ENCODE measurements around the gene ADCY1.
"Not testable (repeated sequence)": the region's sequence is repeated elsewhere in the genome, so short reads cannot be mapped to it uniquely, and the experiment has no call there.

The ADCY1 gene

GRCh38 chr7:45713669-45714520, 139.7 kb downstream of the ADCY1 start:
- ATAC-seq (replicated peaks) (no peak), DNase-seq (no peak)
- Mint-ChIP-seq H3K36me3 (ENCODE audit: insufficient read depth) (no peaks in the 10 kb centered on the region), H3K9me3 (no peaks in the 10 kb centered on the region), H3K27ac (no peak overlapping the region), H3K27me3 (peaks cover 15 to 38% of the 10 kb centered on the region in 2 donors), H3K4me1 (ENCODE audit: low read depth in 2 of 2) (peaks cover 0 to 10% of the 10 kb centered on the region in 2 donors), H3K4me3 (no peak overlapping the region)

DNA sequence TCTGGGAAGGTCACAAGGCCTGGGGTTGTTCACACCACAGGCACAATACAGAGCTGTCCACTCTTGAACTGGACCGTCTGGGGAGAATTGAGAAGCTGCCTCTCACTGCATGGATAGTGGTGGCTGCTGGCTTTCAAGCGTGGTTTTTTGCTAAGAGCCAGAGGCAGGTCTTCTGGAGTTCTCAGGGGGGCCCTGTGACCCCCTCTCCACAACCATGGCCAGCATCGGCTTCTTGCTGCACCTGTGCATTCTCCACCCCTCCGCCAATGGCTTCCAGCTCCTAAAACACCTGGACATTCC, 140.3 kb downstream of the ADCY1 start:
- no peaks in the 10 kb centered on the region for H3K9me3 Mint-ChIP-seq
- ATAC-seq (replicated peaks): no peak

DNA sequence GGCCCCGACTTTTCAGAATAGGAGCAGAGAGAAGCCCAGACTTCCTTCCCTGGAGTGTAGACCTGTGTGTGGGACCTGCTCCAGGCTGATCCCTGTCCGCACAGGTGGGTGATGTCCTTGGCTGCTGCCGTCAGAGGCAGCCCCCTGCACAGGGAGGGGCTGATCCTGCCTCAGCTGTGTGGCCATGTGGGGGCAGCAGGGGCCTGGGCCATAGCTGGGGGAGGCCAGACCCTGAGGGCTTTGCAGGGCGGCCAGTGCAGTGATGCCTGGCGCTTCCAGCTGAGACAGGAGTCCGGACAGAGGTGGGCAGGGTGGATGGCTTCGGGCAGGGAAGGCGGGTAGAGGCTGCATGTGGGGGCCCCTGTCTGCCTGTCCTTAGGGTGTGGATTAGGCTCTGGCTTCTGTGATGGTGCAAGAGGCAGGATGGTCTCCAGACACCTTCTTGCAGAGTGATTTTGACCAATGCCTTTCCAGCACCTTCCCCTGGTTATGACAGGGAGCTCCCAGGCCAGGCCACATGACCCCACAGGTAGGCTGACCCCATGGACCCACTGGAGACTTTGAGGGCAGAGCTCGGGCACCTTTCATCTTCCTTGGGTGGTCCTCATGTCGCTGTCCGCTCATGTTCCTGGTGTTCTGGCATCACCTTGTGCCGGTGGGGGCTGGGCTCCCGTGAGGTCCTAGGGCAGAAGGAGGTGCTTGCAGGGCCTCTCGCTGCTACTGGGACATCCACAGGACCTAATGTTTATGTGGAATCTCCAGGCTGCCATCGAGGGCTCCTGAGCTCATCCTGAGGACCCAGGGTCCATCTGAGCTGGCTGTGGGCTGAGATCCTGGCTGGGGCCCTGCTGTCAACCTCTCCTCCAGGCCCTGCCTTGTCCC, 141.5 kb downstream of the ADCY1 start:
- no peaks in the 10 kb centered on the region for H3K36me3 Mint-ChIP-seq (ENCODE audit: insufficient read depth)
- H3K4me1 Mint-ChIP-seq (ENCODE audit: low read depth in 2 of 2): peaks cover 0 to 10% of the 10 kb centered on the region in 2 donors
- no peak for DNase-seq
- no peaks in the 10 kb centered on the region for H3K9me3 Mint-ChIP-seq
- ATAC-seq (replicated peaks): no peak
- H3K27me3 Mint-ChIP-seq: peaks cover 15 to 34% of the 10 kb centered on the region in 2 donors
- H3K27ac Mint-ChIP-seq: no peak overlapping the region
- no peak overlapping the region for H3K4me3 Mint-ChIP-seq

More for the DNA sequence above, 140.3 kb downstream of the ADCY1 start:
- Mint-ChIP-seq H3K4me1 (ENCODE audit: low read depth in 2 of 2) (peaks cover 0 to 10% of the 10 kb centered on the region in 2 donors), H3K36me3 (ENCODE audit: insufficient read depth) (no peaks in the 10 kb centered on the region), H3K27ac (no peak overlapping the region), H3K27me3 (peaks cover 15 to 38% of the 10 kb centered on the region in 2 donors), H3K4me3 (no peak overlapping the region)
- DNase-seq: no peak

DNA sequence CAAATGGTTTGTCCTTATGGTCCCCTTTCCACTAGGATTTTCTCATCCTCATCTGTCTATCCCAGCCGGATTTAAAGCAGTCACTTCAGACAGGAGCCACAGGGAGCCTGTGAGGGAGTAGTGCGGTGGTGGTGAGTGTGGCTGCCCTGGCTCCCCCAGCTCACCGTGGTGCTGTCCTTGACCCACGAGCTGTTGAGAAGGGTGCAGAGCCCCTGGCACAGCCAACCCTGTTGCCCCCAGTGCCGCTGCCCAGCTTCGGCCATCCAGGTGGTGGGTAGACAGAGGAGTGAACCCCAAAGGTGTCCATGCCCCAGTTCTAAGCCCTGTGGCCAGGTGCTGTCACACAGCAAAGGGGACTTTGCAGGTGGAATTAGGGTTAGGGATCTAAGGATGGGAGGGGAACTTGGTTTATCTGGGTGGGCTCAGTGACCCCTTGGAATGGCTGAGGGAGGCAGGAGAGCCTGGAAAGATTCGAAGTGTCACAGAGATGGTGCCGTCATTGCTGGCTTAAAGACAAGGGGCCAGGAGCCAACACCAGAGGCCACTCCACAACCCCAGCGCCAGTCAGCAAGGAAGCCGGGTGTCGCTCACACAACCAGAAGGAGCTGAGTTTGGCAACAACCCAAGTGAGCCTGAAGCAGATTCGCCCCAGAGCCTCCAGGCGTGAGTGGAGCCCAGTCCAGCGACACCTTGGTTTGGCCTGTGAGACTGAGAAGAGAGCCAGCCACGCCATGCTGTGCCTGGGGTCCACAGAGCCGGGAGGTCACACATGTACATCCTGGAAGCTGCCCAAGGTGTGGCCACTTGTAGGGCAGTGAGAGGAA, 142.4 kb downstream of the ADCY1 start:
- DNase-seq: no peak
- no peaks in the 10 kb centered on the region for H3K36me3 Mint-ChIP-seq (ENCODE audit: insufficient read depth)
- no peaks in the 10 kb centered on the region for H3K9me3 Mint-ChIP-seq
- peaks cover 0 to 10% of the 10 kb centered on the region in 2 donors for H3K4me1 Mint-ChIP-seq (ENCODE audit: low read depth in 2 of 2)
- H3K27me3 Mint-ChIP-seq: peaks cover 15 to 30% of the 10 kb centered on the region in 2 donors
- no peak overlapping the region for H3K27ac Mint-ChIP-seq
- H3K4me3 Mint-ChIP-seq: no peak overlapping the region
- no peak for ATAC-seq (replicated peaks)

DNA sequence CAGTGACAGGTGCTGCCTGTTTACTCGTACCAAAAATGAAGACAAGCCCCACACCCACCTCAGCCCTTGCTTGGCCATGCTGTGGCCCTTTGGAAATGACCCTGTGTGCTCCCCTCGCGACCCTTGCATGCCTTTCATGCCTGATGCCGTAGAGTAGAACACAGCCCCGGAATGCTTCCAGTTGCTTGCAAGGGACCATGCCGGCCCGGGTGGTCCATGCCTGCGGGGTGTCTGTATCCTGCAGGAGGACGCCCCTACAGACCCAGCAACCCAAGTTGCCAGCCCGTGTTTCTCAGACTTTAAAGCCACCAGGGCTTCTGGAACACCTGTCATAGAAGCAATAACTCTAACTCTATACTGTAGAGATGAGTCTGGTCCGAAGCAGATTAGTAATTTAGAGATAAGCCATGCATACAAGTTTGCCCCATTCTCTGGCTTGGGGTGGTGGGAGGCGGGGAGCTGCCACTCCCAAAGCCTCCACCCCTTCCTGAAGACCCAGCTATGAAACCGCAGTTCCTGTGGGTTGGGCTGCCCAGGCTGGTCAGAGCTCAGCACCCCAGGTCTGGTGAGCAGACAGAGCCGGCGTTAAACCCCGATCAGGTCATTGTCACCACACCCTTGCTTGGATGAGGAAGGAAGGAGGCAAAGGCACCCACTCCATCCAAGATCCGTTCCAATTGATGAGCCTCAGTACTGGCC, 143.5 kb downstream of the ADCY1 start:
- no peak overlapping the region for H3K27ac Mint-ChIP-seq
- ATAC-seq (replicated peaks) (no peak), DNase-seq (no peak)
- no peaks in the 10 kb centered on the region for H3K9me3 Mint-ChIP-seq
- H3K4me3 Mint-ChIP-seq: no peak overlapping the region
- H3K4me1 Mint-ChIP-seq (ENCODE audit: low read depth in 2 of 2): peaks cover 0 to 10% of the 10 kb centered on the region in 2 donors
- H3K27me3 Mint-ChIP-seq: peaks cover 11 to 24% of the 10 kb centered on the region in 2 donors
- H3K36me3 Mint-ChIP-seq (ENCODE audit: insufficient read depth): no peaks in the 10 kb centered on the region

DNA sequence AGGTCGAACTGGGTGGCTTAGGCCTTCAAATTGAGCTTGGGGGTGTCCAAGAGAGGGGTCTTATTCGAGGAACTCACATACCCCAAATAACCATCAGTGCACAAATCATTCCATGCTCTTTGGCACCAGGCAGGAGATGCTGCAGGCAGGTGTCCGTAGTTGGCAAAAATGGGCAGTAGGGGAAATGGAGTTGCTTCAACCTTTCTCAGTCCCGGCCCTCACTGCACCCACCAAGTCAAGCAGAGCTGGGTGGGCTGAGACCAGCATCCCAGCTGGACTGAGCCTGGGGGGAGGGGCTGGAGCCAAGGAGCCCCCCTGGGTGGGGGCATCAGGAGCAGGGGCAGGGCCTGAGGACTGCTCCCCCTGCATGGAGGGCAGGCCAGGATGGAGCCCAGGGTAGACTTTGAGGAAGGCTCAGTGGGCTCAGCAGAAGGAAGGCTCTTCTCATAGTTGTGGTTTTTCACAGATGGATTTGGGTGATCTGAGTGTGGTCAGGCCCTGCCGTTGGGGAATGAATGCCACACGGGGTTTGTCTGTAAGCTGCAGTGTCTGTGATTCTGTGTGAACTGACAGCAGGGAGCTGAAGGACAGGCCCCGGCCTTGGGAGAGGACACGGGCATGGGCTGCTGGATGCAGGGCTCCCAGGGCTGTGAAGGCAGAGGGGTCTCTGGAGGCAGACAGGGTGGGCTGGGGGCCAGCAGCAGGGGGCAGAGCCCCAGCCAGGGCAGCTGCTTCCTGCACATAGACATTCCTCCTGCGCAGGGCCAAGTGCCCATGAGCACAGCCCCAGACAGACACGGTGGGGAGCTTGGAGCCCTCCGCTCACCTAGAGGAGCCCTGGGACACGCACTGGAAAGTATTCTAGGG, 144.5 kb downstream of the ADCY1 start:
- Mint-ChIP-seq H3K36me3 (ENCODE audit: insufficient read depth) (peaks cover 3% of the 10 kb centered on the region), H3K9me3 (no peaks in the 10 kb centered on the region), H3K27ac (no peak overlapping the region), H3K4me1 (ENCODE audit: low read depth in 2 of 2) (peaks cover 0 to 10% of the 10 kb centered on the region in 2 donors), H3K4me3 (peak overlapping the region in 1 of 2 donors; percentile 34), H3K27me3 (peaks cover 2 to 13% of the 10 kb centered on the region in 2 donors)
- DNase-seq (no peak), ATAC-seq (replicated peaks) (peak; percentile 39)

- no peak for ATAC-seq (replicated peaks)
- no peaks in the 10 kb centered on the region for H3K27me3 Mint-ChIP-seq
- H3K36me3 Mint-ChIP-seq (ENCODE audit: insufficient read depth): peaks cover 17% of the 10 kb centered on the region
- peak overlapping the region in 1 of 2 donors; percentile 67 for H3K27ac Mint-ChIP-seq
- H3K4me1 Mint-ChIP-seq (ENCODE audit: low read depth in 2 of 2): peaks cover 0 to 10% of the 10 kb centered on the region in 2 donors
- no peaks in the 10 kb centered on the region for H3K9me3 Mint-ChIP-seq
- DNase-seq: no peak
- H3K4me3 Mint-ChIP-seq: no peak overlapping the region
Observed at GRCh38 chr7:45720989-45721388, 146.8 kb downstream of the ADCY1 start.

- Mint-ChIP-seq H3K4me3 (no peak overlapping the region), H3K27ac (no peak overlapping the region), H3K4me1 (ENCODE audit: low read depth in 2 of 2) (peaks cover 0 to 5% of the 10 kb centered on the region in 2 donors), H3K36me3 (ENCODE audit: insufficient read depth) (peaks cover 19% of the 10 kb centered on the region), H3K9me3 (no peaks in the 10 kb centered on the region), H3K27me3 (no peaks in the 10 kb centered on the region)
- no peak for DNase-seq
- ATAC-seq (replicated peaks): no peak
Observed at GRCh38 chr7:45721686-45722598, 147.8 kb downstream of the ADCY1 start.

DNA sequence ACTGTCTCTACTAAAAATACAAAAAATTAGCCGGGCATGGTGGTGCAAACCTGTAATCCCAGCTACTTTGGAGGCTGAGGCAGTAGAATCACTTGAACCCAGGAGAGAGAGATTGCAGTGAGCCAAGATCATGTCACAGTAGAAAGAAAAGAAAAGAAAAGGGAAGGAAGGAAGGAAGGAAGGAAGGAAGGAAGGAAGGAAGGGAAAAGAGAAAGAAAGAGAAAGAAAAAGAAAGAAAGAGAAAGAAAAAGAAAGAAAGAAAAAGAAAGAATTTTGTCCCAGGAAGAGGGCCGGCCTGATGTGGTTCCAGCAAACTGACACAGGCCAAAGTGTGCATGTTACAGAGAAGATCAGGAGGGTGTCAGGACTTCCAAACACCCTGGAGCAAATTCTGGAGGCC, 151.1 kb downstream of the ADCY1 start:
- H3K36me3 Mint-ChIP-seq (ENCODE audit: insufficient read depth): peaks cover 40% of the 10 kb centered on the region
- not testable (repeated sequence) for H3K9me3 Mint-ChIP-seq; ATAC-seq (replicated peaks)

DNA sequence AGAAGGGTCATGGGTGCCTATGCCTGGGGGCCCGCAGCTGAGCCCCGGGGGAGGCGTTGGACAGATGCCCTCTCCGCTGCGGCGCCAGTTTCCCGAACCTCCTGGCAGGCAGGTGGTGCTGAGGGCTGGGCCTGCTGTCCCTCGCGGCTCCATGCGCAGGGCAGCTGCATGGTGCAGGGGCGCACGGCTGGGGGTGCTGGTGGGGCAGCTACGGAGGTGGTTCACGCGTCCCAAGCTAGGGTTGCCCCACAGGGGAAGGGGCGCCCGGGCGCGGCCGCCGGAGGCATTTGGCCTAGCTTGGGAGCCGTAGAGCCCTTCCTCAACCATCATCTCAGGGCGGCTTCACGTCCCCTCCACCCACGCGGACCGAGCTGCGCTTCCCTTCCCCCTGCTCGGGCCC, 152.7 kb downstream of the ADCY1 start:
- DNase-seq (no peak), ATAC-seq (replicated peaks) (no peak)
- no peaks in the 10 kb centered on the region for H3K27me3 Mint-ChIP-seq
- no peak overlapping the region for H3K27ac Mint-ChIP-seq
- H3K36me3 Mint-ChIP-seq (ENCODE audit: insufficient read depth): peaks cover 40% of the 10 kb centered on the region
- H3K4me1 Mint-ChIP-seq (ENCODE audit: low read depth in 2 of 2): no peaks in the 10 kb centered on the region
- H3K4me3 Mint-ChIP-seq: no peak overlapping the region
- H3K9me3 Mint-ChIP-seq: no peaks in the 10 kb centered on the region

More for the DNA sequence above, 151.1 kb downstream of the ADCY1 start:
- not testable (repeated sequence) for H3K4me1 Mint-ChIP-seq (ENCODE audit: low read depth in 2 of 2); H3K27ac Mint-ChIP-seq; DNase-seq; H3K4me3 Mint-ChIP-seq; H3K27me3 Mint-ChIP-seq

DNA sequence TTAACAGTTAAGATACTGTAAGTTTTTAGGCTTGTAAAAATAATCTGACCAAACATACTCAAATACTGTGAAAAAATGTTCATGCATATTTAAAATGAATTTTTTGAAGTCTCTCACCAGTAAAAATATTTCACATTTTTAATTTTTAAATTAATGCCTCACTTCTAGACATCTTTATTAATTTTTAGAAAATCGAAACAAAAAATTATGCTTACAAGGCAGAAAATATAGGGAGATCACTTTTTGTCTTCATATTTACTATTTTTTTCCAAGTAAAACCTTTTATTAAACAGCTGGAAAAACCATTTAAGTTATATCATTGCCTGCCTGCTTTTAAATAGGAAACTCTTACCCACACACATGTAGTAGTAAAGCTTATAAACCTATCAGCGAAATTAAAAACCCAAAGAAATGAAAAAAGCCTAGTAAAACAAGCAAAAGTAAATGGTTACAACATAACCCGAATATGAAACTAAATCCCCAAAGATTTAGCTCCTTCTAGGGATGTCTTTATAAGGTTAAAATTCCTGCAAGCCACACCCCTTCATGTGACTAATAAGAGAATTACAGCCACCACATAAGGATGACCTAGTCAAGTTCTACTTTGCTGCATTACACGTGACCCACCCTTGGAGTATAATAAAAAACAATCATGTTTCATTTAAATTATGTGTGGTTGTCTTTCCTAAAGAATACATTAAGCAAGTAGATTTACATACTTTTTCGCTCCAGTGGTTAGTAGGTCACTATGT, 157.7 kb downstream of the ADCY1 start:
- H3K4me3 Mint-ChIP-seq; H3K27me3 Mint-ChIP-seq; ATAC-seq (replicated peaks); H3K4me1 Mint-ChIP-seq (ENCODE audit: low read depth in 2 of 2); H3K27ac Mint-ChIP-seq; H3K9me3 Mint-ChIP-seq; DNase-seq: not testable (repeated sequence)
- H3K36me3 Mint-ChIP-seq (ENCODE audit: insufficient read depth): peaks cover 31% of the 10 kb centered on the region
